Measurements from ENCODE around the gene MPDZ.

DNA sequence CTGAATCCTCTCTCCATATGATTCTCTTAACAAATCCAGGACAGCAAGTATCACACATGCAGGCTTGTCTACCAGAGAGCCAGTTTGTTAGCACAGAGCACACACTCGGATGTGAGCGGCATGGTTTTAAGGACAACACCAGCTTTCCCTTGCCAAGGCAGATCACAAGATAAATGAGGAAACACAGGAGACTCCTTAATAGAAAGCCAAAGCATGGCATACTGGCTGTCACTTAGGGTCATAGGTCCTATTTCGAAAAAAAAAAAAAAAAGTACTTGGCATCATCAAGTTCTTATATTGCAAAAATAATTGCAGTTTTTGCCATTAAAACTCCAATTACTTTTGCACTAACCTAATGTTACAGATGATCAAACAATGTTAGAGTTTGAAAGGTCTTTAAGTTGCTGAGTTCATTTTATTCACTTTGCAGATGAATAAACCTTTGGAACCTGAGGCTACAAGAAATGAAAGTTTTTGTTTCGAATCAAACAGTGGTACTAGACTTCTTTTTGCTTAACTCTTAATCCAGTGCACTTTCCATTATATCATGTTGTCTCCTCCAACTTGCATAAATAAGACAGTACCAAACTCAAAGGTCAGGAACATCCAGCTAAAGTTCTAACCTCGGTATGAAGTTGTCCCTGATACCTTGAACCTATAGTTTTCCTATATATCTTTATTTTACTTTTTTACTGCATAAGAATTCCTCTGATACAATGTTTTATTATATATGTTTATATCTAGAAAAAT, 138.5 kb downstream of the MPDZ start:
- TF ChIP-seq, protein P1, sequence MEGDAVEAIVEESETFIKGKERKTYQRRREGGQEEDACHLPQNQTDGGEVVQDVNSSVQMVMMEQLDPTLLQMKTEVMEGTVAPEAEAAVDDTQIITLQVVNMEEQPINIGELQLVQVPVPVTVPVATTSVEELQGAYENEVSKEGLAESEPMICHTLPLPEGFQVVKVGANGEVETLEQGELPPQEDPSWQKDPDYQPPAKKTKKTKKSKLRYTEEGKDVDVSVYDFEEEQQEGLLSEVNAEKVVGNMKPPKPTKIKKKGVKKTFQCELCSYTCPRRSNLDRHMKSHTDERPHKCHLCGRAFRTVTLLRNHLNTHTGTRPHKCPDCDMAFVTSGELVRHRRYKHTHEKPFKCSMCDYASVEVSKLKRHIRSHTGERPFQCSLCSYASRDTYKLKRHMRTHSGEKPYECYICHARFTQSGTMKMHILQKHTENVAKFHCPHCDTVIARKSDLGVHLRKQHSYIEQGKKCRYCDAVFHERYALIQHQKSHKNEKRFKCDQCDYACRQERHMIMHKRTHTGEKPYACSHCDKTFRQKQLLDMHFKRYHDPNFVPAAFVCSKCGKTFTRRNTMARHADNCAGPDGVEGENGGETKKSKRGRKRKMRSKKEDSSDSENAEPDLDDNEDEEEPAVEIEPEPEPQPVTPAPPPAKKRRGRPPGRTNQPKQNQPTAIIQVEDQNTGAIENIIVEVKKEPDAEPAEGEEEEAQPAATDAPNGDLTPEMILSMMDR (IDR thresholded peaks at IDR 0.05) = no peak
- TF ChIP-seq POLR2AphosphoS5 (IDR thresholded peaks at IDR 0.05; ENCODE audit: low read depth, low read length) (no peak), TCF7L2 (IDR thresholded peaks at IDR 0.05; ENCODE audit: low read depth, low read length) (no peak), SIN3A (IDR thresholded peaks at IDR 0.05; ENCODE audit: borderline replicate concordance, insufficient read depth, low read depth, low read length) (no peak)
- TF ChIP-seq, protein P2, sequence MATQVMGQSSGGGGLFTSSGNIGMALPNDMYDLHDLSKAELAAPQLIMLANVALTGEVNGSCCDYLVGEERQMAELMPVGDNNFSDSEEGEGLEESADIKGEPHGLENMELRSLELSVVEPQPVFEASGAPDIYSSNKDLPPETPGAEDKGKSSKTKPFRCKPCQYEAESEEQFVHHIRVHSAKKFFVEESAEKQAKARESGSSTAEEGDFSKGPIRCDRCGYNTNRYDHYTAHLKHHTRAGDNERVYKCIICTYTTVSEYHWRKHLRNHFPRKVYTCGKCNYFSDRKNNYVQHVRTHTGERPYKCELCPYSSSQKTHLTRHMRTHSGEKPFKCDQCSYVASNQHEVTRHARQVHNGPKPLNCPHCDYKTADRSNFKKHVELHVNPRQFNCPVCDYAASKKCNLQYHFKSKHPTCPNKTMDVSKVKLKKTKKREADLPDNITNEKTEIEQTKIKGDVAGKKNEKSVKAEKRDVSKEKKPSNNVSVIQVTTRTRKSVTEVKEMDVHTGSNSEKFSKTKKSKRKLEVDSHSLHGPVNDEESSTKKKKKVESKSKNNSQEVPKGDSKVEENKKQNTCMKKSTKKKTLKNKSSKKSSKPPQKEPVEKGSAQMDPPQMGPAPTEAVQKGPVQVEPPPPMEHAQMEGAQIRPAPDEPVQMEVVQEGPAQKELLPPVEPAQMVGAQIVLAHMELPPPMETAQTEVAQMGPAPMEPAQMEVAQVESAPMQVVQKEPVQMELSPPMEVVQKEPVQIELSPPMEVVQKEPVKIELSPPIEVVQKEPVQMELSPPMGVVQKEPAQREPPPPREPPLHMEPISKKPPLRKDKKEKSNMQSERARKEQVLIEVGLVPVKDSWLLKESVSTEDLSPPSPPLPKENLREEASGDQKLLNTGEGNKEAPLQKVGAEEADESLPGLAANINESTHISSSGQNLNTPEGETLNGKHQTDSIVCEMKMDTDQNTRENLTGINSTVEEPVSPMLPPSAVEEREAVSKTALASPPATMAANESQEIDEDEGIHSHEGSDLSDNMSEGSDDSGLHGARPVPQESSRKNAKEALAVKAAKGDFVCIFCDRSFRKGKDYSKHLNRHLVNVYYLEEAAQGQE (IDR thresholded peaks at IDR 0.05; ENCODE audit: insufficient read depth in 1 of 2, low read depth in 2 of 2, low read length in 1 of 2) = no peak
